ENCODE measurements around the gene USP46.

GRCh38 chr4:52640808-52641565, 18.1 kb downstream of the USP46 start:
- no peak for TF ChIP-seq CTCF (conservative IDR thresholded peaks at IDR 0.05; ENCODE audit: low read length)
- no peak for TF ChIP-seq EZH2phosphoT487 (IDR thresholded peaks at IDR 0.05; ENCODE audit: borderline replicate concordance)
